SK-N-MC (cell line): ENCODE measurements around the gene INO80B.

Experiments used
- EZH2 ChIP-seq: fragments of 200-600 bp; sonication (generic); IDR thresholded peaks from one replicate; pipeline ENCODE4 v1.6.1; 2017; ENCODE audit warnings: antibody characterized with exemption
- FOXP2 ChIP-seq: optimal IDR thresholded peaks from 2 replicates; pipeline ENCODE3; 2011; ENCODE audit warnings: mild to moderate bottlenecking, moderate library complexity; ENCODE audit not compliant: insufficient read depth; ENCODE audit errors: extremely low read length, control extremely low read depth
- POLR2AphosphoS5 ChIP-seq: IDR thresholded peaks from 2 replicates; pipeline ENCODE4 v1.6.1; 2012; ENCODE audit warnings: mild to moderate bottlenecking, low read depth, low read length, borderline replicate concordance

DNA sequence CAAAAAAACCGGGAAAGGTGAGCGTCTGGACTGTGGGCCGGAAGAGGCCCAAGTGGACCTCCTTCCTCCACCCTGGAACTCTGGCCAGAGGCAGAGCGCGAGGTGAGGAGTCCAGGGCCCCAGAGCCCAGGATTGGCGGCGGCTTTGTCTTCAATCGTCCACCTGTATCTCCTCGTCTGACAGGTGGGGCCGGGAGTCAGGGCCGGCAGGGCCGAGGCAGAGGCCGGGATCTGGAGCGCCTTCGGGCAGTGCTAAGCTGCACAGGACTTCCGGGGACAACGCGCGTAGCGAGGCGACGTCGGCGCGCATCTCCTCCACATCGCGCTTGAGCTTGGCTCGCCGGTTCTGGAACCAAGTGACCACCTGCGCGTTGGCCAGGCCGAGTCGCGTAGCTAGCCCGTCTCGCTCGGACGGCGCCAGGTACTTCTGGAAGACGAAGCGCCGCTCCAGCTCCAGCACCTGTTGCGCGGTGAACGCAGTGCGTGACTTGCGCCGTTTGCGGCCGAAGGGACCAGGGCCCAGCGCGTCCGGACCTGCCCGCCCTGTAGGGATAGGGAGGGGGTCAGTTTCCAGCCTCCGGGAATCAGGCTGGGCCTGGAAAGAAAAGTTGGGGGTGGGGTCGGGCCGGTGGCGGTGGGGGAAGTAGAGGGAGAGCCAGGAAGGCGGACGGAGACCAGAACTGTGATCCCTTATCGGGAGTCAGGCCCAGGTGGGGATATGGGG is 43.1 kb downstream of the INO80B start:
- no peak for TF ChIP-seq EZH2
- no peak for TF ChIP-seq POLR2AphosphoS5
- TF ChIP-seq FOXP2 = no peak
